RWPE2 (cell line): Measurements from ENCODE around the gene DUSP10.

ENCODE experiments used
- ATAC-seq: fragments of 200-7000 bp; cut with Tn5 transposase; 3 replicates; pipeline ENCODE4 v1.9.1; 2021; ENCODE audit warnings: low read depth
- DNase-seq: peaks from one replicate; pipeline ENCODE4 v3.0.0-alpha.2; 2020; ENCODE audit warnings: low spot score
- H3K27ac ChIP-seq: fragments of 450-650 bp; 2 replicates; pipeline ENCODE4 v1.5.1; 2017; ENCODE audit warnings: mild to moderate bottlenecking; ENCODE audit not compliant: poor library complexity, severe bottlenecking
- H3K27me3 ChIP-seq: fragments of 250-450 bp; sonication (Bioruptor Pico); 2 replicates; pipeline ENCODE4 v1.5.1; 2021; ENCODE audit warnings: mild to moderate bottlenecking, moderate library complexity; ENCODE audit not compliant: insufficient read depth, poor library complexity, severe bottlenecking
- H3K36me3 ChIP-seq: fragments of 250-450 bp; sonication (Bioruptor Pico); 2 replicates; pipeline ENCODE4 v1.5.1; 2020; ENCODE audit warnings: low read depth, mild to moderate bottlenecking, moderate library complexity
- H3K4me1 ChIP-seq: fragments of 250-450 bp; sonication (Bioruptor Pico); 2 replicates; pipeline ENCODE4 v1.5.1; 2021; ENCODE audit warnings: mild to moderate bottlenecking, moderate library complexity; ENCODE audit not compliant: insufficient read depth, poor library complexity, severe bottlenecking
- H3K4me3 ChIP-seq: fragments of 250-450 bp; sonication (Bioruptor Pico); 2 replicates; pipeline ENCODE4 v1.5.1; 2021; ENCODE audit warnings: mild to moderate bottlenecking, moderate library complexity; ENCODE audit not compliant: severe bottlenecking
- H3K9me3 ChIP-seq: fragments of 250-450 bp; sonication (Bioruptor Pico); 2 replicates; pipeline ENCODE4 v1.5.1; 2021; ENCODE audit warnings: mild to moderate bottlenecking, moderate library complexity; ENCODE audit not compliant: severe bottlenecking
- TF ChIP-seq, protein P1 (sequence below): fragments of 450-650 bp; IDR thresholded peaks from one replicate; pipeline ENCODE4 v1.5.1; 2017; ENCODE audit warnings: mild to moderate bottlenecking, moderate library complexity; ENCODE audit not compliant: poor library complexity, severe bottlenecking

The DUSP10 gene

DNA sequence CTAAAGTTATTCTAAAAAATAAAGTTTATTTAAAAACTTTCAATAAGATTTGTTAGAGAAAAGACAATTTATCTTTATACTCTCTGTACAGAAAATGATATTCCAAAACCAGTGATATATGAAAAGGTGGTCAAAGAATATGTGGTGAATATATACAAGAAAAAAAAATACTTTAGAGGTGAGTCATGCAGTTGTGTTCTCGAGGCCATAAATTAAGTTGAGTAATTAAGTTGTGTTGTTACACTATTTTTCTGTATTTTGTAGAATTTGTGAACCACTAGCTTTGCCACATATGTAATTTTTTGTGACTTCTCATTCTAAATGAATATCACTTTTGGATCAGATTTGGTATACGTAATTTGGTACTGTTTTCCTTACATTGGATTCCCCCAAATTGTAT is 23.6 kb upstream of the DUSP10 start:
- TF ChIP-seq, protein P1, sequence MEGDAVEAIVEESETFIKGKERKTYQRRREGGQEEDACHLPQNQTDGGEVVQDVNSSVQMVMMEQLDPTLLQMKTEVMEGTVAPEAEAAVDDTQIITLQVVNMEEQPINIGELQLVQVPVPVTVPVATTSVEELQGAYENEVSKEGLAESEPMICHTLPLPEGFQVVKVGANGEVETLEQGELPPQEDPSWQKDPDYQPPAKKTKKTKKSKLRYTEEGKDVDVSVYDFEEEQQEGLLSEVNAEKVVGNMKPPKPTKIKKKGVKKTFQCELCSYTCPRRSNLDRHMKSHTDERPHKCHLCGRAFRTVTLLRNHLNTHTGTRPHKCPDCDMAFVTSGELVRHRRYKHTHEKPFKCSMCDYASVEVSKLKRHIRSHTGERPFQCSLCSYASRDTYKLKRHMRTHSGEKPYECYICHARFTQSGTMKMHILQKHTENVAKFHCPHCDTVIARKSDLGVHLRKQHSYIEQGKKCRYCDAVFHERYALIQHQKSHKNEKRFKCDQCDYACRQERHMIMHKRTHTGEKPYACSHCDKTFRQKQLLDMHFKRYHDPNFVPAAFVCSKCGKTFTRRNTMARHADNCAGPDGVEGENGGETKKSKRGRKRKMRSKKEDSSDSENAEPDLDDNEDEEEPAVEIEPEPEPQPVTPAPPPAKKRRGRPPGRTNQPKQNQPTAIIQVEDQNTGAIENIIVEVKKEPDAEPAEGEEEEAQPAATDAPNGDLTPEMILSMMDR: no peak
- peaks cover 10% of the 10 kb centered on the region for H3K4me1 ChIP-seq
- ATAC-seq: no peak

DNA sequence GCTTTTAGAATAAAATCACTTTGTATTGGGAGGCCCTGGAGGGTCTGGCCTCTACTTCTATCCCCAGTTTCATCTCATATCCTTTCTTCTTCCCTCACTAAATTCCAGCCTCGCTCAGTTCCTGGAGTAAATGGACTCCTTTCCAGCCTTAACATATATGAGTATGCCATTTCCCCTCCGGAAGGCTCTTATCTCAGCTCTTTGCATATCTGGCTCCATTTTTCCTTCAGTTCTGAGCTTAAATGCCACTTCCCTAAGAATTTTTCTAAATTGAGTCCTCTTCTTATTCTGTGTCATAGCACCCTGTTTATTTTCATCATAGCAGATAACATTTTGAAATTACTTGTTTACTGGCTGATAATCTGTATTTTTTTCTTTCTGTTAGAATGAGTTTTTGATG is 20.2 kb upstream of the DUSP10 start:
- Histone ChIP-seq H3K27me3 (no peaks in the 10 kb centered on the region), H3K27ac (no peak overlapping the region), H3K9me3 (no peaks in the 10 kb centered on the region), H3K36me3 (no peaks in the 10 kb centered on the region), H3K4me1 (peaks cover 10% of the 10 kb centered on the region), H3K4me3 (no peak overlapping the region)
- DNase-seq (no peak), ATAC-seq (no peak)
- TF ChIP-seq, protein P1: no peak

More for the DNA sequence above, 23.6 kb upstream of the DUSP10 start:
- Histone ChIP-seq H3K9me3 (no peaks in the 10 kb centered on the region), H3K4me3 (no peak overlapping the region), H3K36me3 (no peaks in the 10 kb centered on the region), H3K27me3 (no peaks in the 10 kb centered on the region), H3K27ac (no peak overlapping the region)
- no peak for DNase-seq

DNA sequence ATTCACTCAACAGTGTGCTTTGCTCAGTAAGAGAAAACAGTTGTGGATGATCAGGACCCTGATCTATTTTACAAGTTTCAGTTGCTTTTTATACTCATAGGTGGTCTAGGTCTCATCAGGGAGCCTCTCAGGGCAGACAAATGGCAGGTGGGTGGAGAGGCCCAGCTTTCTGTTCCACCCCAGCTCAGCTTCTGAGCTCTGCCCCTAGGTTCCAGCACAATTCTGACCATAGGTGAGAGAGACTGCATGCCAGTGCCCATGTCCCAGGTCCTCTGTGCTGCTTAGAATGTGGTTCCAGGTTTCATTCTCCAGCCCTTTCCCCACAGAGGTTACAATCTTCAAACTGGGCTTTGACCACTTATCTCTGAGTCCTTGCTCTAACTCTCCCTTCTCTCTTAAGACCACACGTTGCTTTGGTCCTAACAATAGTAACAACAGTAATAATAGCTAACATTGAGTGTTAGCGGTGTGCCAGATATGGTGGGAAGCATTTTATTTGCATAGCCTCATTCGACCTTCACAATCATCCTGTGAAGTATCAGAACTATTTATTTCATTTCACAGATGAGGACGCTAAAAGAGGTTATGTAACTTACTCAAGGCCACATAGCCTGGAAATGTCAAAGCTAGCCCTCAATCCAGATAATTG is 19.6 kb upstream of the DUSP10 start:
- Histone ChIP-seq H3K36me3 (no peaks in the 10 kb centered on the region), H3K4me1 (peaks cover 10% of the 10 kb centered on the region), H3K27ac (no peak overlapping the region), H3K27me3 (no peaks in the 10 kb centered on the region), H3K9me3 (no peaks in the 10 kb centered on the region), H3K4me3 (no peak overlapping the region)
- ATAC-seq (no peak), DNase-seq (no peak)
- TF ChIP-seq, protein P1: no peak

DNA sequence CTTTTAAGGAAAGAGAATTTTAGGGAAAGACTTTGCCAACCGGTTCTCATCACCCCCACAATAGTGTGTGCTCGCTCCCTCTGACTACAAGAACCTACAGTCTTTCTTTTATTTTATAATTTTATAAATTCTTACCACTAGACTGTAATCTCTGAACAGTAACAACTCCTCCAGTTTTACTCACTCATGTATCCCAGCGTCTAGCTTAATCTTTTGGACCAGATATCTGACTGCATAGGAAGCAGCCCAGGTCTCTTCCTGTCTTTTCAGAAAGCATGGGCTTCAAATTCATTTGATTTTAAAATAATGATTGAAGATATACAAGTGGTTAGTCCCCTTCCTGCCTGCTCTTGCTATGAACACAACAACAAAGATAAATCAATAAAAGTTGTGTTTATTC is 19.0 kb upstream of the DUSP10 start:
- no peak for ATAC-seq

DNA sequence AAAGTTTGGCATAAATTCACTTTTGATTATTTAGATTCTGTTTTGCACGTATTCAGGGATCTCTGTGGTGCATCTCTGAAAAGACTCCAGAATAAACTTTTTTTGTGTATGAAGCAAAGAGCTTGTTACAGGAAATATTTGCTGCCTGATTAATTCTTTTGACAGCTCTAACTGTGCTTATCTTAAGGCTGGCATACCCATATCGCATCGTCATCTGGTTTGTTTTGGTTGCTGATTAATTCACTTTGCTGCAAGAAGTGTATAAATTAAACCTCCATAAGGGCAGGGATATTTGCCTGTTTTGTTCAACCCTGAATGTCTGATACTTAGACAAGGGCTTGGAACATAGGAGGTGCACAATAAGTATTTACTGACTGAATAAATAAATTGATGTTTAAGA is 17.5 kb upstream of the DUSP10 start:
- TF ChIP-seq, protein P1: no peak
- no peaks in the 10 kb centered on the region for H3K4me1 ChIP-seq
- H3K4me3 ChIP-seq: no peak overlapping the region
- H3K27ac ChIP-seq: no peak overlapping the region
- no peaks in the 10 kb centered on the region for H3K27me3 ChIP-seq
- no peaks in the 10 kb centered on the region for H3K9me3 ChIP-seq
- no peak for DNase-seq
- no peak for ATAC-seq
- H3K36me3 ChIP-seq: no peaks in the 10 kb centered on the region

More for the DNA sequence above, 19.0 kb upstream of the DUSP10 start:
- TF ChIP-seq, protein P1: no peak
- H3K4me3 ChIP-seq: no peak overlapping the region
- H3K27ac ChIP-seq: no peak overlapping the region
- no peak for DNase-seq
- no peaks in the 10 kb centered on the region for H3K9me3 ChIP-seq
- no peaks in the 10 kb centered on the region for H3K27me3 ChIP-seq
- H3K4me1 ChIP-seq: peaks cover 9% of the 10 kb centered on the region
- H3K36me3 ChIP-seq: no peaks in the 10 kb centered on the region
